ENCODE measurements around the gene ANAPC2.

Gene ANAPC2

GRCh38 chr9:137214620-137215019, 26.3 kb upstream of the ANAPC2 start:
- no peak for DNase-seq

GRCh38 chr9:137213160-137214060, 25.1 kb upstream of the ANAPC2 start:
- DNase-seq: no peak

DNA sequence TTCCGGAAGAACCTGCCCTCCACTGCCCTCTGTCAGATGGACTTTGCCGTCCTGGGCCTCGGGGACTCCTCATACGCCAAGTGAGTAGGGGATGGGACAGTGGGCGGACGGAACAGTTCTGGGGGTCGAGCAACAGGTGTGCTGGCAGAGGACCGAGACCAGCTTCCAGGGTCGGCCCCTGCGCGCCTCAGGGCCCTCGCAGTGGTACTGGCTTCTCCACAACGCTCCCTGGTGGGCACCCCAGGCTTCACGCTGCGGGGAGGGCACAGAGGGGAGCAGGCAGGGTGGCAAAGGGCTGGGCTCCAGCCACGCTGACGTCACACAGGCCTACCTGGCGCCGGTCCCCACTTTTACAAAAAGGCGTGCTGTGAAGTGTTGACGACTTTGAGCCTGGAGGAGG, 24.2 kb upstream of the ANAPC2 start:
- no peak for DNase-seq

GRCh38 chr9:137211532-137211931, 23.2 kb upstream of the ANAPC2 start:
- DNase-seq: no peak

GRCh38 chr9:137206602-137207001, 18.2 kb upstream of the ANAPC2 start:
- DNase-seq: no peak

DNA sequence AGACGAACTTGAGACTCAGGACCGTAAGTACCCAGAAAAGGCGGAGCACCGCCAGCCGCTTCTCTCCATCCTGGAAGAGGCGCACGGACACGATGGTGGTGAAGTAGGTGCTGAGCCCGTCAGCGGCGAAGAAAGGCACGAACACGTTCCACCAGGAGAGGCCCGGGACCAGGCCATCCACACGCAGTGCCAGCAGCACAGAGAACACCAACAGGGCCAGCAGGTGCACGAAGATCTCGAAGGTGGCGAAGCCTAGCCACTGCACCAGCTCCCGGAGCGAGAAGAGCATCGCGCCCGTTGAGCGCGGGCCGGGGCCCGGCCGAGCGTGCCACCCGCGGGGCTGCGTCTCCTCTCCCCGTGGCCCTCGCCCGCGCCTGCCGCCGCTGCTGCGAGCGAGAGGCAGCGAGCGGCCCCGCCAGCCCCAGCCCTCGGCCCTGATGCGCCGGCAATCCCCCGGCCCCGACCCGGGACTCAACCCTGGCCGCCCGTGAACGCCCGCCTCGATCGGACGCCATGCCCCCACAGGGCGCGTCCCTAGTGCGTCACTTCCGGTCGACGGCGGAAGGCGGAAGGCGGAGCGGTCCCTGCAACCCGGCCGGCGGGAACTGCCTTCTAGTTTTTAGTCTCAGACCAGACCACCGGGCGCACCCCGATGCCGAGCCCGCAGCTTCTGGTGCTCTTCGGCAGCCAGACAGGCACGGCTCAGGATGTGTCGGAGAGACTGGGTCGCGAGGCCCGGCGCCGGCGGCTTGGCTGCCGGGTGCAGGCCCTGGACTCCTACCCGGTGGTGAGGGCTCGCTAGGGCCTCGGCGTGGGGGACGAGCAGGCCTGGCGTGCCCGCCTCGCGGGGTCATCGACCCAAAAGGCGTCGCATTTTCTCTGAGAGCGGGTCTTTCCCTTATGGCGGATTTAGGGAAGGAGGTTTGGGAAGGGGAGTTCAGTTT, 17.0 kb upstream of the ANAPC2 start, which contains the start of the genes NDOR1 and TMEM203:
Gene NDOR1, plus strand, starts transcription at position 575 of the 944 bp plus-strand sequence. Its CDS starts 78 bp downstream, at position 653.
Gene TMEM203, minus strand, starts transcription at position 523 of the 944 bp plus-strand sequence. Its CDS starts 234 bp downstream, at position 289.
- peak; percentile 4 for DNase-seq

DNA sequence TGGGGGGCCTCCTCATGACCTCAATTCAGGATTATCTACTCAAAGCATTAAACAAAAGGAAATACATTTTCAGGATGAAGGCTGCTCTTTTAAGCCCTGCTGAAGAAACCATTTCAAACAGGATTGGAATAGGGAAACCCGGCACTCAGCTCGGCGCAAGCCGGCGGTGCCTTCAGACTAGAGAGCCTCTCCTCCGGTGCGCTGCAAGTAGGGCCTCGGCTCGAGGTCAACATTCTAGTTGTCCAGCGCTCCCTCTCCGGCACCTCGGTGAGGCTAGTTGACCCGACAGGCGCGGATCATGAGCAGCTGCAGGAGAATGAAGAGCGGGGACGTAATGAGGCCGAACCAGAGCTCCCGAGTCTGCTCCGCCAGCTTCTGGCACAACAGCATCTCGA, 16.4 kb upstream of the ANAPC2 start:
- DNase-seq: no peak

DNA sequence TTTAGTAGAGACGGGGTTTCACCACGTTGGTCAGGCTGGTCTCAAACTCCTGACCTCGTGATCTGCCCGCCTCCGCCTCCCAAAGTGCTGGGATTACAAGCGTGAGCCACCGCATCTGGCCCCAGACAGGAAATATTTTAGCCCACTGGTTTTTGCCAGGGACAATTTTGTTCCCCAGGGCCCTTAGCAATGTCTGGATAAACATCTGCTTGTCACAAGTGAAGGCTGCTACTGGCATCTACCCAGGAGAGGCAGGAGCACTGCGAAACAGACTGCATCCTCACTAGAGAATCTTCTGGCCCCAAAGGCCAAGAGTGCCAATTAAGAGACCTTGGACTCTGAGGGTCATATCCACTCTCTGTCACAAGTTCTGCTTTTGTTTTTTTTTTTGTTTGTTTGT, 14.6 kb upstream of the ANAPC2 start:
- no peak for DNase-seq

DNA sequence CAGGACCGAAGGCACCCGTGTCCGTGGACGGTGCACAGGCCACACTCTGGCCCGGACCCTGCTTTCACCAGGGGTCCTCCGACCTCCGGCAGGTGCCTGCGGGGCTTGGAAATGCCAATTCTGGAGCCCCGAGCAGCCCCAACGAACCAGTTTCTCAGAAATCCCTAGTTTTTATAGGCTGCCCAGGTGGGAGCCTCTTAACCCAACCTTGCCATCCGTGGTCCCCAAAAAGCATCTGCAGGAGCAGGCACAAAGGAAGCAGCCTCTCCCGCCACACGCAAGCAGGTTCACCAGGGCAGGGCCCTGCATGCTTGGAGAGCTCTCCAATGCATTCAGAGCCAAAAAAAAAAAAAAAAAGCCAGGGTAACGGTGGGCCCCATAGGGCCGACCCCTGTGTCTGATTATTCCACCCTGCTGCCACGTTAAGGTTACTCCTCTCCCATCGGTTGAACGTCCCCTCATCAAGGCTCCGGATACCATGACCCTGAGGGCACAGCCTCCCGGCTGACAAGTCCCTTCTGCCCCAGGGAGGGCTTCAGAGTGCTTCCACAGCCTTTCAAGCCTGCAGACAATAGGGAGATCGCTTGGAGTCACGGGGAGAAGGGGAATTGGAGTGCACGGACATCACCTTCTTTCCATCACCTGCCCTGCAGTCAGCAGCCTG, 13.0 kb upstream of the ANAPC2 start:
- no peak for DNase-seq

DNA sequence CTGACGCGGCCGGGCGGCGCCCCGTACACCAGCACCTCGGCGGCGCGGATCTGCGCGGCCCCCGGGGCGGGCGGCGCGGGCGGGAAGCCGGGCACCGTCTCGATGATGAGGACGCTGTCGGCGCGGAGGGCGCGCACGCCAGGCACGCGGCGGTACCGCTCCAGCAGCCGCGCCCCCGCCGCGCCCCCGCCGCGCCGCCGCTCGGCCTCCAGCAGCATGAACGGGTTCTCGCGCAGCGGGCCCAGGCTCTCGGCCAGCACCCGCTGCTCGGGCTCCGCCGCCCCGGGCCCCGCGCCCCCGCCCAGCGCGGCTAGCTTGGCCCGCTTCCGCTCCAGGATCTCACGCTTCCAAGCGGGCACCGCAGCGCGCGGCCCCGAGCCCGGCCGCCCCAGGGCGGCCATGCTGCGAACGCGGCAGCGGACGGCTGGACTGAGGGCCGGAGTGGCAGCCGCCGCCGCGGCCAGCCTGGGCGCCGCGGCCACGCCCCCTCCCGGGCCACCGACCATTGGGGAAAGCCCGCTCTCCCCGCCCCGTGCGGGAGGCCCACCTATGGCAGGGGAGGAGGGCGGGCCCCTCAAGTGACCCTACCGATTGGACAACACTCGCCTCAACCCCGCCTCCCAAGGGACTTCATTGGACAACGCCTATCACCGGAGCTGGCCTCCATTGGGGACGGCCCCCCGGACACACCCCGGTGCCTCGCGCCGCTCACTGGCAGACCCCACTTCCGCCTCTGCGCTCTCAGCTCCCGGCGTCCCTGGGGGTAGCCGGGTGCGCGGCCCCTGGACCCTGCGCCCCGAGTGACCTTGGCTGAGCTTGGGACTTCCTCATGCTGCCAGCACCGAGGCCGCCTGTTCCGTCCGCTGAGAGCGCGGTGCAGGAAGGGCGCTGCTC, 12.2 kb upstream of the ANAPC2 start, which contains the start of gene TPRN:
Gene TPRN, minus strand, starts transcription at position 431 of the 894 bp plus-strand sequence. Its CDS starts 30 bp downstream, at position 401.
- DNase-seq: peak; percentile 94

DNA sequence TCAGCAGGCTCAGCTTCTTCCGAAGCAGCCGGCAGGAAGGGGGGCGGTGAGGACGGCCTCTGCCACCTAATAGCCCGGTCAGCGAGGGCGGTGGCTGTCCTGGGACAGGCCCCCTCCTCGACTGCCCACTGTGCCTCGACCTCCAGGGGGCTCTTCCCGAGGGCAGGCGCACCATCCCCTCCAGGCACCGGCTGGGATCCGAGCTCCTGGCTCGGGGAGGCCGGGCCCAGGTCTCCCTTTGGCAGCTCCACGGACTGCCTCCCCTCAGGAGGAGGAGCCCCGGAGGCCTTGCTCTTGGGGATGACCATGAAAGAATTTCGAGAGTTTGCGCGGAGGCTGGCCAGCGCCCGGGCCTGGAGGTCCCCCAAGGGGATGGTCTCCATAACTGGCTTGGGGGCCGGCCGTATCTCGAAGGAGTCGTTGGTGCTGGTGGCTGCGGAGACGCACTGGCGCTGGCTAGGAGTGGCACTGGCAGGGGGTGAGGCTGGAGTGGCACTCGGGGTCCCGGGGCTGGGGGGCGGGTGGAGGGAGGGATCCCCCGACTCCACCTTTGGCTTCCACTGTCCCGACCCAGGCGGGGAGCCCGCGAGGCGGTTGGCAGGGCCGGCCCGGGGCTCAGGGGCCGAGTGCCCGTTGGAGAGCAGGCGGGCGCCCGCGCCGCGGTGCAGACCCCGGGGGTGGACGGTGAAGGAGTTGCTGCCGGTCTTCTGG, 11.2 kb upstream of the ANAPC2 start:
- no peak for DNase-seq

- DNase-seq: no peak
Observed at GRCh38 chr9:137198902-137199283, 10.5 kb upstream of the ANAPC2 start.

DNA sequence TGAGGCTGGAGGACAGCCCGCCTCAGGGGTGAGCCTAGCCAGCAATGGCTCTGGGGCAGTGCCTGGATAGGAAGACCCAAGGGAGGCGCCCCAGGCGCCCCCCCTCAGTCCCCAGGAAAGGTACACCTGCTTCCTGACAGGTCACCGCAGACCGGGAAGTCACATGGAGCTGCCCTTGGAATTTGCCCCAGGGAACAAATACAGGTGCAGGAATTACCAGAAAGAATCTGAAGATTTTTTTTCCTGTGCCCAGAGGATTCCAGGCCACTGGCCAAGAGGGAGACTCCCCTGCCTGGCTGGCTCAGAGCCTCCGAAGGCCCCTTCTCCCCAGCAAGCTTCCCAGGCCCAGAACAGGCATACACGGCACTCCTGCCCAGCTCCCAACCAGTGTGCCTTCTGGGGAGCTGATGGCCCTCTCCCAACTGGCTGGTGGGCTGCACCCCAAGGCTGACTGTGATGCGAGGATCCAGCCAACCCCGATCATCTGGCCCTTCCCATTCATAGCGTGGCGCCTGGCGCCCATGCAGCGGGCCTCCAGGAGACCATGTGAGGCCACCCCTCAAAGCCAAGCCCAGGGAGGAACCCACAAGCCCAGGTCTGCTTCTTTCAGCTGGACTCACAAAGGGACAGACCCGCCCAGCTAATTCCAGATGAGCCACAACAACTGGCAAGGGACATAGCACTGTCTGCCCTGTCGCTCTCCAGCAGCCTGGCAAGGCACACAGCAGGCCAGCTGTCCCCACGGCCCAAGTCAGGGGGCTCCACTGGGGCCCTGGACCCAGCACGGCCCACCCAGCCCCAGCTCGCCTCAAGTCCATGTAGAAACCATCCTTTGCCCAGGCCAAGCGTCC, 9.9 kb upstream of the ANAPC2 start:
- DNase-seq: no peak

DNA sequence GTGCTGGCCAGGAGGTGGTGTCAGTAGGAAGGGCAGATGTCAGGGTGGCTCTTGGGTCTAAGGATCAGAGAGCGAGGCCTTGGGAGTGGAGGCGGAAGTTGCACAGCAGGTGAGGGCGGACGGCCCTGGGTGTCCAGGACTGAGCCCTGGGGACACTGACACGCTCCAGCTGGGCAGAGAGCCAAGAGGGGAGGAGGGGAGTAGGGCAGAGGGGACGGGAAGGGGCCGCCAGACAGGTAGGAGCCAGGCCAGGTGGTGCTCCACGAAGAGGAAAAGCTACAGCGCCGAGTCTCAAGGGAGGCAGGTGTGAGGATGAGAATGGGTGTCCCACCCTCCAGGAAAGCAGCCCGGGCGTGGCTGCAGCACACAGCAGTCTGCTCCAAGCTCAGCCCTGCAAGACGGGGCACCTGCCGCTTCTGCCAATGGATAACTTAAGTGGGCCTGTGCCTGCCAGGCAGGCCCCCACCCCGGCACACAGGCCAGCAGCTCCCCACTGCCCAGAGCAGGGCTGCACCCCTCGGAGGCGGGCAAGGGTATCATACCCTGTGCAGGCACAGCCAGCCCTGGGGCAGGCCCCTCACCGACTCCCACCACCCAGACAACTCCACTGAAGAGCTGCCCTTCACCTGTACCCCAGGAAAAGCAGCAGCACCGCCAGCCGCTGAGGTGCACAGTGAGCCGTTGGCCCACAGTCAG, 7.3 kb upstream of the ANAPC2 start:
- DNase-seq: no peak

DNA sequence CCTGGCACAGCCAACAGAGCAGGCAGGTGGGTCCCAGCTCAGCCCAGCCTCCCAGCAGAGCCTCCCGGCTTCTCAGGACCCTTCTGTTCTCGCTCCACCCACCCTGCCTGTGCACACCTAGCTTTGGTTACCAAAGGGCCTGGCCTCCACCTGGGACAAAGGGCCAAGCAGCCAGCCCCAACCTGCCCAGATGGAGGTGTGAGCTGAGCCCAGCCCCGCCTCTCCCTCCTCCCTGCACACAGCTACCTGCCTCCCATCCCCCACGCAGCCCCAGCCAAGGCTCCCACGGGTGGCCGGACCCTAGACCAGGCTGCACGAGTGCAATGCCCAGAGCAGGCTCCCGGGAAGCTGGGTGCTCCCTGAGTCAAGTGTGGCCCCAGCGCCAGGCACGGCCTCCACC, 6.5 kb upstream of the ANAPC2 start:
- no peak for DNase-seq

- no peak for DNase-seq
Observed at GRCh38 chr9:137194388-137194787, 6.0 kb upstream of the ANAPC2 start.

GRCh38 chr9:137193771-137194170, 5.4 kb upstream of the ANAPC2 start:
- DNase-seq: no peak

GRCh38 chr9:137192859-137193258, 4.5 kb upstream of the ANAPC2 start:
- DNase-seq: no peak

DNA sequence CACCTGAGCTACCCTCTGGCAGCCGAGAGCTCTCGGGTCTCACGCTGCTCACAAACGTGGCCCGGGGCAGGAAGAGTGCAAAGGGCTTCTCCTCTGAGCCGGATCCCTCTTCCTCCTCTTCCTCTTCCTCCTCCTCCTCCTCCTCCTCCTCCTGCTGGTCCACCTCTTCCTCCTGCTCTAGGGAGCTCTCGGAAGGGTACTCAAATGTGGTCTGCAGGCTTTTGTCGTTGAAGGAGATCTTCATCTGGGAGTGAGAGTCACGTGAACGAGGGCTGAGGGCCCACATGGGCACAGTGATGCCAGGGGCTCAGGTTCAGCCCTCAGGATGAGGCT, 4.1 kb upstream of the ANAPC2 start:
- DNase-seq: no peak
